Urothelium cell line (cell line): ENCODE results near the gene CYBC1.

ENCODE experiments used
- DNase-seq: peaks from one replicate; pipeline ENCODE4 v3.0.0; 2011; ENCODE audit warnings: low spot score, mixed read lengths
- FAIRE-seq: peaks from 2 replicates; lab custom pipeline; 2011; peaks lifted over from hg19 to GRCh38; lab: Jason Lieb, UNC

CYBC1 gene

DNA sequence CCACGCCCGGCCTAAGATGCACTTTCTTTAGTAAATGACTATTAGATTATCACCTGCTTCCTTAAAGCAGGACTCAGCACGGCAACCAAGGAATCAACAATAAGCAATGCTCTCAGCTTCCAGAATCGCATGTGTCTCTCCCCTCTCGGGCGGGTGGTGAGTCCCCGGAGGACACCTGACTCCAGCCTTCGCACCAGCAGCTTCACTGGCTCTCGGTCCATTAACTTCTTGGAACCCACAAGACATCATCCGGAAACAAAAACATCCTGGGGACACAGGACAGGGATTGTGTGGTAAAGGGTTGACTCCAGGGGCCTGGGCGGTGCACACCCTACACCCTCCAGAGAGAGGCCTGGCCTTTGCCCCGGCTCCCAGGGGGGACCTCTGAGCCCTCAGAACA is 56.3 kb downstream of the CYBC1 start:
- FAIRE-seq: no peak

DNA sequence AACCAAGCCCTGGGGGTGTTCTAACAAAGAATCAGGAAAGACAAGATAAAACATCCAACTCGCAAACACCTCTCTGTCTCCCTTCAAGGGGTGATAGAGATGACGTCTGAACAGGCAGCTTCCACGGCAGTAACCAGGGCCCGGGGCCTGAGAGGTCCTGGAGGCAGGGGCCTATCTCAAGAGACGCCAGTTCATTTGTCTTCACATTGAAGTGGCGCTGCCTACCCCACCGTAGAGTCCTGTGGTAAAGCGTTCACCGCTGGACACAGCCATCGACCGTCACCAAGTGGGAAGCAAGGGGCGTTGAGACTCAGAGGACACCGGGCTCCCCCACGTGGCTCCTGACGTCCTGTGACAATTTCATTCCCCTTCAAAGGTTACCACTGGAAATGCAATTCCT is 57.6 kb downstream of the CYBC1 start:
- DNase-seq: no peak
- no peak for FAIRE-seq

More for the DNA sequence above, 56.3 kb downstream of the CYBC1 start:
- no peak for DNase-seq
